22Rv1 (cell line): Measurements from ENCODE around the gene SCYL2.

Source experiments
- ZFX ChIP-seq: fragments of 450-650 bp; IDR thresholded peaks from 2 replicates; pipeline ENCODE4 v1.6.1; 2017; ENCODE audit warnings: antibody characterized with exemption, borderline replicate concordance
- TF ChIP-seq, protein P1 (sequence below): fragments of 450-650 bp; IDR thresholded peaks from 2 replicates; pipeline ENCODE4 v1.5.1; 2017; ENCODE audit warnings: mild to moderate bottlenecking

- TF ChIP-seq, protein P1, sequence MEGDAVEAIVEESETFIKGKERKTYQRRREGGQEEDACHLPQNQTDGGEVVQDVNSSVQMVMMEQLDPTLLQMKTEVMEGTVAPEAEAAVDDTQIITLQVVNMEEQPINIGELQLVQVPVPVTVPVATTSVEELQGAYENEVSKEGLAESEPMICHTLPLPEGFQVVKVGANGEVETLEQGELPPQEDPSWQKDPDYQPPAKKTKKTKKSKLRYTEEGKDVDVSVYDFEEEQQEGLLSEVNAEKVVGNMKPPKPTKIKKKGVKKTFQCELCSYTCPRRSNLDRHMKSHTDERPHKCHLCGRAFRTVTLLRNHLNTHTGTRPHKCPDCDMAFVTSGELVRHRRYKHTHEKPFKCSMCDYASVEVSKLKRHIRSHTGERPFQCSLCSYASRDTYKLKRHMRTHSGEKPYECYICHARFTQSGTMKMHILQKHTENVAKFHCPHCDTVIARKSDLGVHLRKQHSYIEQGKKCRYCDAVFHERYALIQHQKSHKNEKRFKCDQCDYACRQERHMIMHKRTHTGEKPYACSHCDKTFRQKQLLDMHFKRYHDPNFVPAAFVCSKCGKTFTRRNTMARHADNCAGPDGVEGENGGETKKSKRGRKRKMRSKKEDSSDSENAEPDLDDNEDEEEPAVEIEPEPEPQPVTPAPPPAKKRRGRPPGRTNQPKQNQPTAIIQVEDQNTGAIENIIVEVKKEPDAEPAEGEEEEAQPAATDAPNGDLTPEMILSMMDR = no peak
- TF ChIP-seq ZFX = no peak
Observed at GRCh38 chr12:100383586-100384558, 116.9 kb downstream of the SCYL2 start.
